Smooth muscle cell (in vitro differentiated cells): ENCODE results near the gene PRCP. TPM values are rescaled to one million over a fixed set of nuclear protein-coding genes. Genes with fewer than 3 reads are reported as not detected.

Experiments
- DNase-seq: peaks from one replicate; lab custom pipeline; 2025; ENCODE audit not compliant: unreplicated experiment; lab: John Stamatoyannopoulos, UW
- H2AFZ ChIP-seq: fragments of 200-600 bp; sonication (generic); 2 replicates; pipeline ENCODE4 v1.6.0; 2016; ENCODE audit warnings: antibody characterized with exemption, low read depth, mild to moderate bottlenecking
- H3F3A ChIP-seq: fragments of 200-600 bp; sonication (generic); 2 replicates; pipeline ENCODE4 v1.6.0; 2017; ENCODE audit warnings: antibody characterized with exemption, low read depth
- H3K27ac ChIP-seq: fragments of 200-600 bp; sonication (generic); 2 replicates; pipeline ENCODE4 v1.5.1; 2016; ENCODE audit warnings: low read depth, mild to moderate bottlenecking
- H3K27me3 ChIP-seq: fragments of 200-600 bp; sonication (generic); 2 replicates; pipeline ENCODE4 v1.6.1; 2016; ENCODE audit warnings: low read depth, mild to moderate bottlenecking
- H3K36me3 ChIP-seq: fragments of 200-600 bp; sonication (generic); 2 replicates; pipeline ENCODE4 v1.5.1; 2016; ENCODE audit warnings: low read depth
- H3K4me1 ChIP-seq: fragments of 200-600 bp; sonication (generic); 2 replicates; pipeline ENCODE4 v1.5.1; 2016; ENCODE audit warnings: low read depth
- H3K4me2 ChIP-seq: fragments of 200-600 bp; sonication (generic); 2 replicates; pipeline ENCODE4 v1.6.0; 2016; ENCODE audit warnings: mild to moderate bottlenecking
- H3K4me3 ChIP-seq: fragments of 200-600 bp; sonication (generic); 2 replicates; pipeline ENCODE4 v1.5.1; 2016; ENCODE audit warnings: mild to moderate bottlenecking
- H3K79me2 ChIP-seq: fragments of 200-600 bp; sonication (generic); 2 replicates; pipeline ENCODE4 v1.6.0; 2016; ENCODE audit warnings: low read depth, mild to moderate bottlenecking
- H3K9ac ChIP-seq: fragments of 200-600 bp; sonication (generic); 2 replicates; pipeline ENCODE4 v1.6.0; 2016; ENCODE audit warnings: low read depth
- H3K9me3 ChIP-seq: fragments of 200-600 bp; sonication (generic); replicated peaks from 2 replicates; pipeline ENCODE4 v1.5.1; 2016; ENCODE audit warnings: low read depth
- H4K20me1 ChIP-seq: fragments of 200-600 bp; sonication (generic); 2 replicates; pipeline ENCODE4 v1.6.0; 2016; ENCODE audit warnings: low read depth
- WGBS: methylation state at CpG from one replicate; pipeline ENCODE4 v1.1.7; 2016; ENCODE audit warnings: low lambda C conversion rate; 5-methylcytosine and 5-hydroxymethylcytosine counted together
- polyA plus RNA-seq: library from polyadenylated mRNA; unstranded; fragments of >200 nt; fragmentation: Nextera tagmentation; extraction: Ambion mirVana; gene quantifications from 2 replicates; pipeline ENCODE4 v1.2.1, GENCODE V29; 2016
- total RNA-seq: library from RNA; depleted of rRNA; stranded (reverse); fragments of >200 nt; gene quantifications from 2 replicates; pipeline ENCODE4 v1.2.3, GENCODE V29; 2014
- TF ChIP-seq, protein P1 (sequence below): fragments of 200-600 bp; sonication (generic); IDR thresholded peaks from 2 replicates; pipeline ENCODE4 v1.5.1; 2017; ENCODE audit warnings: borderline replicate concordance, mild to moderate bottlenecking, antibody characterized with exemption; ENCODE audit not compliant: insufficient read depth, poor library complexity, severe bottlenecking

The PRCP gene
- total and polyA plus RNA-seq, 2 experiments from 2014 or later, result 78.8 to 84.0 TPM

DNA sequence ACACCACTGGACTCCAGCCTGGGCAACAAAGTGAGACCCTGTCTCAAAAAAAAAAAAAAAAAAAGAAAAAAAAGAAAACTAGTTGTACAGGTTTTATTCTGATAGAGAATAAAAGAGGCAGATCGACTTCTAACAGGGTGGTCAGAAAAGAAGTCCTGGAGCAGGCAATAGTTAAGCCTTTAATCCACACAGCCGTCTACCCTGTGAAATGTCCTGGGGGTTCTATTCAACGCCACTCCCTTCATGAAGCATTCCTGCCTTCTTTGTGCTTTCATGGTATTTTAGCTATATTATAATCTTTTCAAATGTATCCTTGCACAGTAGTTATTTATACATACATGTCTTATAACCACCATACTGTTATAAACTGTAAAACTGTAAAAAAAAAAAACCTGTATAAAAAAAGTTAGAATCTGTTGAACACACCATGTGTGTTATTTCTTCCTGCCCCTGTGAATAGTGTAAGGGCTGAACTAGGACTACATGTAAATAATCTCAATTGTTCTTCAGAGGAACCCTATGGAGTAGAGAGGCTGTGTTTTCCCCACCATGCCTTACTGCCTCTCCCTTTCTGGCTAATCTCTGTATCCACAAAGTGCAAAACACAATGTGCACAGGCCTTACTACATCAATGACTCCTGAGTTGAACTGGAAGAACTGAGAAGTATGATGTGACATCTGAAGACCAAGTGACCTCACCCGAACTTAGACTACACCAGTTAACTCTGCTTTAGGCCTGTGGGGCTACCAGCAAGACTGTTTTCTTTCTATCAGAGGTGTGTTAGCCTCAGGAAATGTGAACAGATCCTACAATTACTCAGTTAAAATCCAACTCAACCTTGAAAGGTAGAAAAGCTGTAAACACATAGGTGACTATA, 25.3 kb downstream of the PRCP start:
- Histone ChIP-seq H3K27me3 (no peaks in the 10 kb centered on the region), H3K27ac (no peak overlapping the region), H3K4me2 (no peak overlapping the region), H3K9ac (no peak overlapping the region), H3K79me2 (no peaks in the 10 kb centered on the region), H3K9me3 (no peaks in the 10 kb centered on the region), H4K20me1 (no peaks in the 10 kb centered on the region), H3K4me1 (peaks cover 5% of the 10 kb centered on the region), H3K4me3 (no peak overlapping the region), H2AFZ (no peak overlapping the region), H3K36me3 (no peaks in the 10 kb centered on the region), H3F3A (no peaks in the 10 kb centered on the region)
- TF ChIP-seq, protein P1, sequence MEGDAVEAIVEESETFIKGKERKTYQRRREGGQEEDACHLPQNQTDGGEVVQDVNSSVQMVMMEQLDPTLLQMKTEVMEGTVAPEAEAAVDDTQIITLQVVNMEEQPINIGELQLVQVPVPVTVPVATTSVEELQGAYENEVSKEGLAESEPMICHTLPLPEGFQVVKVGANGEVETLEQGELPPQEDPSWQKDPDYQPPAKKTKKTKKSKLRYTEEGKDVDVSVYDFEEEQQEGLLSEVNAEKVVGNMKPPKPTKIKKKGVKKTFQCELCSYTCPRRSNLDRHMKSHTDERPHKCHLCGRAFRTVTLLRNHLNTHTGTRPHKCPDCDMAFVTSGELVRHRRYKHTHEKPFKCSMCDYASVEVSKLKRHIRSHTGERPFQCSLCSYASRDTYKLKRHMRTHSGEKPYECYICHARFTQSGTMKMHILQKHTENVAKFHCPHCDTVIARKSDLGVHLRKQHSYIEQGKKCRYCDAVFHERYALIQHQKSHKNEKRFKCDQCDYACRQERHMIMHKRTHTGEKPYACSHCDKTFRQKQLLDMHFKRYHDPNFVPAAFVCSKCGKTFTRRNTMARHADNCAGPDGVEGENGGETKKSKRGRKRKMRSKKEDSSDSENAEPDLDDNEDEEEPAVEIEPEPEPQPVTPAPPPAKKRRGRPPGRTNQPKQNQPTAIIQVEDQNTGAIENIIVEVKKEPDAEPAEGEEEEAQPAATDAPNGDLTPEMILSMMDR, result no peak
- no peak for DNase-seq
- WGBS, result 81% methylated on average over 4 of the region's 4 CpGs

DNA sequence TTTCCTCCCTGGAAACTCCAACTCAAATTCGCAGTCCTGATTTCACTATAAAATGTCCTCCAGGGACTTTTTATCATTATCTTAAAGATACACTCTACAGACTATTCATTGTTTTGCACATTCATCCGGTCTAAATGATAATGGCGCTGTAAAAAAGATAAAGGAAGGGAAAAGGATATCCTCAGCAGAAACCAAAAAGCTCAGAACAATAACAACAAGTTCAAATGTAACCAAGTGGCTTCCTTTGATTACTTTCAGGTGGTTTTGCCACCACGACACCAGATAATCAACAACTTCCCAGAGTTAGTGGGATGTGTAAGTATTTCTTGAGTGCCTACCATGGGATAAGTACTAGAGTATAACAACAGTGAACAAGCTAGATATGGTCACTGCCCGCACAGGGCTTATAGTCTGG, 26.3 kb downstream of the PRCP start:
- no peaks in the 10 kb centered on the region for H3K79me2 ChIP-seq
- 40% methylated on average over 5 of the region's 5 CpGs for WGBS
- peaks cover 5% of the 10 kb centered on the region for H3K4me1 ChIP-seq
- TF ChIP-seq, protein P1, result no peak
- H3K9me3 ChIP-seq, result no peaks in the 10 kb centered on the region
- H3K9ac ChIP-seq, result no peak overlapping the region
- no peak overlapping the region for H2AFZ ChIP-seq
- H3K36me3 ChIP-seq, result no peaks in the 10 kb centered on the region
- H3F3A ChIP-seq, result no peaks in the 10 kb centered on the region
- H3K4me2 ChIP-seq, result no peak overlapping the region
- no peaks in the 10 kb centered on the region for H3K27me3 ChIP-seq
- no peaks in the 10 kb centered on the region for H4K20me1 ChIP-seq
- no peak for DNase-seq
- no peak overlapping the region for H3K27ac ChIP-seq
- no peak overlapping the region for H3K4me3 ChIP-seq

DNA sequence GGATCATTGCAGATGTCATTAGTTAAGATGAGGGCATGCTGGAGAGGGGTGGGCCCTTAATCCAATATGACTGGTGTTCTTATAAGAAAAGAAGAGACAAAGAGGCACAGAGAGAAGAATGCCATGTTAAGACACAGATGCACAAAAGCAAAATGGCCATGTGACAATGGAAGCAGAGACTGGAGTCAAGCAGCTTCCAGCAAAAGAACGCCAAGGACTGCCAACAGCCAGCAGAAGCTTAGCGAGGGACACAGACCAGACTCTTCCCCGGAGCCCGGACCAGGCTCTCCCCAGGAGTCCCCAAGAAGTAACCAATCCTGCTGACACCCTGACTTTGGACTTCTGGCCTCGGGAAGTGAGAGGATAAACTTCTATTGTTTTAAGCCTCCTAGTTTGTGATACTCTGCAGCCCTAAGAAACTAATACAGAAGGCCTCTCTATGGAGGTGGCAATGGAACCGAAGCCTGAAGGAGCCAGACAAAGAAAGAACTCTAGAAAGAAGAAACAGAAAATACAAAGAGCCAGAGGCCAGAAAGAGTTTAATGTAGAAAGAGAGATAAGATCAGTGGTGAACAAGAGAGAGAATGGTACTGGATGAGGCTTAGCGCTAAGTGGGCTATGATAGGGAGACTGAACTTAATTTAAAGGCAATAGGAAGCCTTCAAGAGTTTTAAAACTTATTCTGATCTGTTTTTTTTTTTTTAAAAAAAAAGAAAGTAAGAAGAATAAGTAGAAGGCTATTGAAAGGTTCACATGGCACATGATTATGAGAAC, 27.7 kb downstream of the PRCP start:
- Histone ChIP-seq H3K4me2 (peak overlapping the region; percentile 4), H3K36me3 (no peaks in the 10 kb centered on the region), H3F3A (no peaks in the 10 kb centered on the region), H3K79me2 (no peaks in the 10 kb centered on the region), H3K27ac (no peak overlapping the region), H4K20me1 (no peaks in the 10 kb centered on the region), H3K27me3 (no peaks in the 10 kb centered on the region), H3K4me3 (no peak overlapping the region), H3K9ac (no peak overlapping the region), H2AFZ (no peak overlapping the region), H3K9me3 (no peaks in the 10 kb centered on the region), H3K4me1 (peaks cover 5% of the 10 kb centered on the region)
- DNase-seq, result no peak
- TF ChIP-seq, protein P1, result no peak
- 57% methylated on average over 7 of the region's 7 CpGs for WGBS
